Left ventricle myocardium inferior (tissue), 1 donor: ENCODE data around the gene ACO1. TPM values are rescaled to one million over a fixed set of nuclear protein-coding genes. Genes with fewer than 3 reads are reported as not detected.
"Not testable (repeated sequence)": the region's sequence is repeated elsewhere in the genome, so short reads cannot be mapped to it uniquely, and the experiment has no call there.

ENCODE experiments used
- DNase-seq: peaks from one replicate; pipeline ENCODE4 v3.0.0-alpha.2; 2020
- H3K27ac ChIP-seq: fragments of 200-600 bp; replicated peaks from 2 replicates; pipeline ENCODE4 v1.8.0; 2021
- H3K27me3 ChIP-seq: fragments of 200-600 bp; 2 replicates; pipeline ENCODE4 v1.8.0; 2021; ENCODE audit warnings: low read depth
- H3K36me3 ChIP-seq: fragments of 200-600 bp; 2 replicates; pipeline ENCODE4 v1.8.0; 2021
- H3K4me1 ChIP-seq: fragments of 200-600 bp; 2 replicates; pipeline ENCODE4 v1.8.0; 2021
- H3K4me3 ChIP-seq: fragments of 200-600 bp; 2 replicates; pipeline ENCODE4 v1.8.0; 2021; ENCODE audit warnings: mild to moderate bottlenecking, moderate library complexity
- H3K9me3 ChIP-seq: fragments of 200-600 bp; replicated peaks from 2 replicates; pipeline ENCODE4 v1.8.0; 2021
- CTCF ChIP-seq: fragments of 200-600 bp; IDR thresholded peaks from 2 replicates; pipeline ENCODE4 v1.8.0; 2021; ENCODE audit warnings: antibody characterized with exemption, mild to moderate bottlenecking, borderline replicate concordance
- intact Hi-C: fragments of 100-400 bp; cut with micrococcal nuclease; formaldehyde crosslinking; loops from one replicate; pipeline ENCODE4 v1.11.0; 2022
- total RNA-seq: library from RNA; stranded (reverse); fragmentation: NEBNext Ultra II Directional; extraction: Animal tissue kit (Norgen Biotek cat#: 25700); gene quantifications from one replicate; pipeline ENCODE4 v1.2.1, GENCODE V29; 2021
- donor health status: DM: no; HTN: yes; CAD: no; lungs with severe emphysema.

The ACO1 gene
- total RNA-seq, 1 donor from 2014 or later, result 62.7 TPM

DNA sequence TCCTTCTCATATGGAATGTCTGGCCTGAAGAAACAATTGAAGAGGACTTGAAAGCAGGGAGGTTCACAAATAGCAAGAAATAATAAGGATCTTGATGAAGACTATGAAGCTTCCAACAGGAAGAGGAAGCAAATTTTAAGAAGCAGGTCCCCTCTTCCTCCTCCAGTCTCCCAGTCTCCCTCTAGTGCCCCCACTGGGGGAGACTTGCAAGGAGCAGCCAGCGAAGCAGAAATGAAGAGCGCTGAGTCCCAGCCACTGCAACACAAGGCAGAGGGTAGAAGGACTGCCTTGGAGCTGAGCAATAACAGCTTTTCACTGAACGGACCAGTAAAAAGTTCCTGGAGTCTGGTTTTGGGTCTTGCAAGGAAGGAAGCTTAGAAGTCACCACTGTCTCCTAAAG lies 32.6 kb upstream of the ACO1 start:
- Histone ChIP-seq H3K4me1 (no peaks in the 10 kb centered on the region), H3K36me3 (no peaks in the 10 kb centered on the region), H3K4me3 (no peak overlapping the region), H3K9me3 (no peaks in the 10 kb centered on the region), H3K27me3 (no peaks in the 10 kb centered on the region), H3K27ac (no peak overlapping the region)
- no peak for TF ChIP-seq CTCF
- no peak for DNase-seq
- intact Hi-C loops, result no loop called here

DNA sequence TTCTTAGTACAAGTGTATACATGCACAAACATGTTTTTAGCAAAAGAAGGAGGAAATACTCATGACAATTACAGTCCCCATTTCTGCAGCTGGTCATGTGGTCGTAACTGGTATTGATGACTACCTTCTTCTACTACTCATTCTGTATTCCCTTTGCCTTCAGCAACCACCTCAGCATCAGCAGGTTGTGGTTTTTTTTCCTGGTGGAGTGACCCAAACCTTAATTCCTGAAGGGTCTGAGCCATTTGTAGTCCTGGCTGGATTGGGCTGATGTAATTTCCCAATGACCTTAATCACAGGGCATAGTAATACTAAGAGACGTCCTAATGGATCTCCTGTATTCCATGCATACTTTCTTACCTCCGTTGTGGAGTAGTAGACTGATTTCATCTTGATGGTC lies 31.0 kb upstream of the ACO1 start:
- intact Hi-C loops, result not testable (repeated sequence)

DNA sequence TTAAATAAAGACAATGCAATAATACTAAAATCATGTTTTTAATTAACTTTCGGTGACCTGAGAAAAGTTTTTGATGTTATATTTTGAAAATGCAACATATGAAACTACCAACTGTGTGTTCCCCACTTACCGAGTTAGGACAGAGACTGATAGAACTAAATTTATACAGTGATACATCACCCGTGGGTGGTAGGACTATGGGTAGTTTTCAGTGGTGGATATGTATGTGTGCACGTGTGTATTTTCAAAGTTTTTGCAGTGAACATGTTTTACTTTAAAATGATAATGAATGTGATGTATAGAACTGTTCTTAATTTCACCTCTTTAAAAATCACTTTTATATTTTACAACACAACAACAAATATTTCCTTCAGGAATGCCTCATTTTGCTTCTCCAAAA lies 25.0 kb upstream of the ACO1 start:
- no peaks in the 10 kb centered on the region for H3K4me1 ChIP-seq
- intact Hi-C loops, result no loop called here

More for the DNA sequence above, 31.0 kb upstream of the ACO1 start:
- H3K27me3 ChIP-seq, H3K9me3 ChIP-seq, DNase-seq, H3K4me1 ChIP-seq, H3K36me3 ChIP-seq, H3K27ac ChIP-seq, H3K4me3 ChIP-seq: not testable (repeated sequence)

DNA sequence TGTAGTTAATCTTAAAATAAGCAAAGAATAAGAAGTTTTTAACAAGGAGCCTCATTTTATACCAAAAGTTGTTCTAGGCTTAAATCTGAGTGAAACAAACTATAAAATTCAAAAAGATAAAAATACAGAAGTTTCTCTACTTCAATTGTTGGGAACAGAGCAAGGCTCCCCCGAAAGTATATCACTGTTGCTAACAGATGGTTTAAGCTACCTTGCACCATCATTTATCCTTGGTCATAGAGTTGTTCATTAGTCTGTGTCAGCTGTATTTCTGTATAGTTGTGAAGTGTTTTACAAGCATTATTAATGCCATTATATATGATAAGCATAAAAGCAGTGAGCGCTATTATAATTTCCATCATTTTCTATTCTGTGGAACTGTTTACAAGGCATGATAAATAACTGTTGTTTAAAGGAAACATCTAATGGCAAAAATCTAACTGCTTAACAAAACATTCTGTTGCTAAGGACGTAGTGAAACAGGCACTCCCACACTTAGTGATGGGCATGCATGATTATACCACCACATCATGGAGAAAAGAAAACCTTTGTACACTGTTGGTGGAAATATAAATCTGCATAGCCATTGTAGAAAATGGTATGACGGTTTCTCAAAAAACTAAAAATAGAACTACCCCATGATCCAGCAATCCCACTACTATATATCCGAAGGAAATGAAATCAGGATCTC lies 23.3 kb upstream of the ACO1 start:
- Histone ChIP-seq H3K4me3 (no peak overlapping the region), H3K4me1 (no peaks in the 10 kb centered on the region), H3K36me3 (no peaks in the 10 kb centered on the region), H3K9me3 (no peaks in the 10 kb centered on the region), H3K27me3 (peaks cover 31% of the 10 kb centered on the region), H3K27ac (no peak overlapping the region)
- intact Hi-C loops, result no loop called here
- no peak for DNase-seq
- no peak for TF ChIP-seq CTCF

More for the DNA sequence above, 25.0 kb upstream of the ACO1 start:
- no peak for TF ChIP-seq CTCF
- Histone ChIP-seq H3K4me3 (no peak overlapping the region), H3K27ac (no peak overlapping the region), H3K9me3 (no peaks in the 10 kb centered on the region), H3K36me3 (no peaks in the 10 kb centered on the region), H3K27me3 (peaks cover 31% of the 10 kb centered on the region)
- no peak for DNase-seq

GRCh38 chr9:32371279-32371678 lies 13.2 kb upstream of the ACO1 start:
- H3K36me3 ChIP-seq, result no peaks in the 10 kb centered on the region
- H3K27me3 ChIP-seq, result peaks cover 22% of the 10 kb centered on the region
- H3K4me3 ChIP-seq, result no peak overlapping the region
- TF ChIP-seq CTCF, result no peak
- DNase-seq, result no peak
- H3K4me1 ChIP-seq, result no peaks in the 10 kb centered on the region
- intact Hi-C loops, result loop anchor here (10.0 kb wide), 1 partner anchor 594 kb away; no protein-coding TSS in a partner anchor
- H3K27ac ChIP-seq, result no peak overlapping the region
- peaks cover 19% of the 10 kb centered on the region for H3K9me3 ChIP-seq

DNA sequence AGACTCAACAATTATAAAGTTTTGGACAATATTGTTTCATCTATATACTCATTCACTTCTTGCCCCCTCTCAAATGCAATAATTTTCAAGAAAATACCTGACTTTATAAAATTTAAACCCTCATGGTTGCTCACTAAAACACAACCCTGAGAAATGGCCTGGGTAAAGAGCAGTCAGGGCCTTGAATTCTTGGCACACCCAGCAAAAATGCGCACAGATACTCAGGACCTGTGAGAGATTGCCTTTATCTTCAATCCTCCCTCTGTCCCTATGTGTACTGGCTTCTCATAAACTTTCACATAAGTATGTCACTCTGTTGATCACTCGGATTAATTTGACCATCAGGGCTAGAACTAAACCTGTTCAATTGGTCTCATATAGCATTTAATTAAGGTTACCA lies 12.8 kb upstream of the ACO1 start:
- H3K36me3 ChIP-seq, result no peaks in the 10 kb centered on the region
- intact Hi-C loops, result loop anchor here (10.0 kb wide), 1 partner anchor 593 kb away; no protein-coding TSS in a partner anchor
- no peak for DNase-seq
- H3K27ac ChIP-seq, result no peak overlapping the region
- peaks cover 19% of the 10 kb centered on the region for H3K9me3 ChIP-seq
- H3K4me1 ChIP-seq, result no peaks in the 10 kb centered on the region
- no peak overlapping the region for H3K4me3 ChIP-seq
- peaks cover 22% of the 10 kb centered on the region for H3K27me3 ChIP-seq
- TF ChIP-seq CTCF, result no peak
